Measurements from ENCODE around the gene UBE2E3. TPM values are rescaled to one million over a fixed set of nuclear protein-coding genes. Genes with fewer than 3 reads are reported as not detected.

The UBE2E3 gene
- total and polyA plus RNA-seq, 2 experiments from 2014 or later: 111 to 112 TPM

DNA sequence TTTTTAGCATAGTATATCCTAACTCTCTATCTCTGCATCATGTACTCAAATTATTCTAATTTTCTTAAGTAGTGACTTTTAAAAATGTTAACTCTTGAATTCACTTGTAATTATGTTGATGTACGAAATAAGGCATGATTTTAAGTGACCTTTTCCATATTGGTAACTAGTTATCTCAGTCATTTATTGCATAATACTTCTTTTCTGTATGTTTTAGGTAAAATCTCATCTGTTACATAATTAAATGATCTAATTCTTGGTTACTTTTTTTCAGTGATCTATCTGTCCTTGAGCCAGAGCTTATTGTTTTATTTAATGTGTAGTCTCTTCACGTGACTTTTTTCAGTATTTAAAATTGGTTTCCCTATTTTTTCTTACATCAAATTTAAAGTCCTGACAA is 4.8 kb upstream of the UBE2E3 start:
- Histone ChIP-seq H3K4me2 (no peak overlapping the region), H3K27me3 (ENCODE audit: insufficient read depth) (no peaks in the 10 kb centered on the region), H3K36me3 (ENCODE audit: insufficient read depth) (no peaks in the 10 kb centered on the region), H2AFZ (no peak overlapping the region), H4K20me1 (replicated peaks; ENCODE audit: insufficient read depth) (no peaks in the 10 kb centered on the region), H3K4me1 (ENCODE audit: insufficient read depth) (peaks cover 22% of the 10 kb centered on the region), H3F3A (replicated peaks; ENCODE audit: low read depth) (no peaks in the 10 kb centered on the region), H3K27ac (ENCODE audit: low read depth) (no peak overlapping the region), H3K4me3 (no peak overlapping the region), H3K79me2 (replicated peaks; ENCODE audit: insufficient read depth) (no peaks in the 10 kb centered on the region), H3K9me2 (ENCODE audit: insufficient read depth) (no peaks in the 10 kb centered on the region)
- peak overlapping the region; percentile 63 for H3K27ac Mint-ChIP-seq
- H3K27me3 Mint-ChIP-seq (ENCODE audit: insufficient read depth, low read depth, poor library complexity): peaks cover 3% of the 10 kb centered on the region
- no peaks in the 10 kb centered on the region for H3K9me3 Mint-ChIP-seq
- H3K4me1 Mint-ChIP-seq: peaks cover 18% of the 10 kb centered on the region
- H3K4me3 Mint-ChIP-seq: no peak overlapping the region
- no peak for ATAC-seq
- no peaks in the 10 kb centered on the region for H3K36me3 Mint-ChIP-seq (ENCODE audit: low read depth)
- TF ChIP-seq NANOG (IDR thresholded peaks at IDR 0.05; ENCODE audit: borderline replicate concordance): 0 out of 2 replicates have a peak, but pooled peaks have one; percentile 34
- no peak for TF ChIP-seq ZNF331 (CRISPR knock-in tag; IDR thresholded peaks at IDR 0.05; ENCODE audit: low read depth)
- no peak for DNase-seq (ENCODE audit: low spot score)

DNA sequence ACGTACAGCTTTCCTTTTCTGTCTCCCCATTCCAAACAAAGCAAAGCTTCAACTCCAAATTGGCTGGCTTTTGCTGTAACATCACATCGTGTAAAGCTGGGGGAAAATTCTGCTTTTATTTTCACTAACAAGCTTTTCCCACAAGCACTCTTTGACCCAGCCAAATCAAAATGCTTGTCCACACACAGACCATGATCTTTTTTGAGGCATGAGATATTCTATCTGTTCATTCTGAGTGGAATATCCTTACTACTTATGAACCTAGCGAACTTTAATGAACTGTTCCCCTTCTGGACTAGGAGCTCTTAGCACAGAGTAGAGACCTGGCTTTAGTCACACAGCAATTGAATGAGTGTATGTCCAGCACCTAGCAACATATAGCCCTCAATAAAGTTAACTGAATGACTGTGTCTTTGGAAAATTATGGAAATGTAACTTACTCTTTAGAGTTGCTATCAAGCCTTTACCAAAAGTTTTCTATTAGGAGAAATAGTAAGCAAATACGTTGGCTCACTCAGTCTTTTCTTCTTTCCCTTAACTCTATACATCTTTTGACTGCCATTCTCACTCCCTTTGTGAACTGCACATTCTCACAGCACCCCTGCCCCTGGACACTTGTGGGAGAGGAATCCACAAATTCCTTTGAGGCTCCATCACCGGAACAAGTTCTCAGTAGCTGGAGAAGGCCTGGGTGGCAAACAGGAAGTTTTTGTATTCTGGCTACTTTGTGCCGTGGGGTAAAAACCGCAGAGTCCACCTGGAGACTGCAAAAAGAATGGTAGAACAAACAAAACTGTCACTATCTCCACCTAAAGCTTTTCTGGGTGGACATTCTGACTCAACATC is 1.3 kb upstream of the UBE2E3 start:
- TF ChIP-seq JUNB (IDR thresholded peaks at IDR 0.05; ENCODE audit: unreplicated experiment): no peak
- TF ChIP-seq POLR2AphosphoS5 (IDR thresholded peaks at IDR 0.05; ENCODE audit: low read depth): no peak
- TF ChIP-seq, protein P1, sequence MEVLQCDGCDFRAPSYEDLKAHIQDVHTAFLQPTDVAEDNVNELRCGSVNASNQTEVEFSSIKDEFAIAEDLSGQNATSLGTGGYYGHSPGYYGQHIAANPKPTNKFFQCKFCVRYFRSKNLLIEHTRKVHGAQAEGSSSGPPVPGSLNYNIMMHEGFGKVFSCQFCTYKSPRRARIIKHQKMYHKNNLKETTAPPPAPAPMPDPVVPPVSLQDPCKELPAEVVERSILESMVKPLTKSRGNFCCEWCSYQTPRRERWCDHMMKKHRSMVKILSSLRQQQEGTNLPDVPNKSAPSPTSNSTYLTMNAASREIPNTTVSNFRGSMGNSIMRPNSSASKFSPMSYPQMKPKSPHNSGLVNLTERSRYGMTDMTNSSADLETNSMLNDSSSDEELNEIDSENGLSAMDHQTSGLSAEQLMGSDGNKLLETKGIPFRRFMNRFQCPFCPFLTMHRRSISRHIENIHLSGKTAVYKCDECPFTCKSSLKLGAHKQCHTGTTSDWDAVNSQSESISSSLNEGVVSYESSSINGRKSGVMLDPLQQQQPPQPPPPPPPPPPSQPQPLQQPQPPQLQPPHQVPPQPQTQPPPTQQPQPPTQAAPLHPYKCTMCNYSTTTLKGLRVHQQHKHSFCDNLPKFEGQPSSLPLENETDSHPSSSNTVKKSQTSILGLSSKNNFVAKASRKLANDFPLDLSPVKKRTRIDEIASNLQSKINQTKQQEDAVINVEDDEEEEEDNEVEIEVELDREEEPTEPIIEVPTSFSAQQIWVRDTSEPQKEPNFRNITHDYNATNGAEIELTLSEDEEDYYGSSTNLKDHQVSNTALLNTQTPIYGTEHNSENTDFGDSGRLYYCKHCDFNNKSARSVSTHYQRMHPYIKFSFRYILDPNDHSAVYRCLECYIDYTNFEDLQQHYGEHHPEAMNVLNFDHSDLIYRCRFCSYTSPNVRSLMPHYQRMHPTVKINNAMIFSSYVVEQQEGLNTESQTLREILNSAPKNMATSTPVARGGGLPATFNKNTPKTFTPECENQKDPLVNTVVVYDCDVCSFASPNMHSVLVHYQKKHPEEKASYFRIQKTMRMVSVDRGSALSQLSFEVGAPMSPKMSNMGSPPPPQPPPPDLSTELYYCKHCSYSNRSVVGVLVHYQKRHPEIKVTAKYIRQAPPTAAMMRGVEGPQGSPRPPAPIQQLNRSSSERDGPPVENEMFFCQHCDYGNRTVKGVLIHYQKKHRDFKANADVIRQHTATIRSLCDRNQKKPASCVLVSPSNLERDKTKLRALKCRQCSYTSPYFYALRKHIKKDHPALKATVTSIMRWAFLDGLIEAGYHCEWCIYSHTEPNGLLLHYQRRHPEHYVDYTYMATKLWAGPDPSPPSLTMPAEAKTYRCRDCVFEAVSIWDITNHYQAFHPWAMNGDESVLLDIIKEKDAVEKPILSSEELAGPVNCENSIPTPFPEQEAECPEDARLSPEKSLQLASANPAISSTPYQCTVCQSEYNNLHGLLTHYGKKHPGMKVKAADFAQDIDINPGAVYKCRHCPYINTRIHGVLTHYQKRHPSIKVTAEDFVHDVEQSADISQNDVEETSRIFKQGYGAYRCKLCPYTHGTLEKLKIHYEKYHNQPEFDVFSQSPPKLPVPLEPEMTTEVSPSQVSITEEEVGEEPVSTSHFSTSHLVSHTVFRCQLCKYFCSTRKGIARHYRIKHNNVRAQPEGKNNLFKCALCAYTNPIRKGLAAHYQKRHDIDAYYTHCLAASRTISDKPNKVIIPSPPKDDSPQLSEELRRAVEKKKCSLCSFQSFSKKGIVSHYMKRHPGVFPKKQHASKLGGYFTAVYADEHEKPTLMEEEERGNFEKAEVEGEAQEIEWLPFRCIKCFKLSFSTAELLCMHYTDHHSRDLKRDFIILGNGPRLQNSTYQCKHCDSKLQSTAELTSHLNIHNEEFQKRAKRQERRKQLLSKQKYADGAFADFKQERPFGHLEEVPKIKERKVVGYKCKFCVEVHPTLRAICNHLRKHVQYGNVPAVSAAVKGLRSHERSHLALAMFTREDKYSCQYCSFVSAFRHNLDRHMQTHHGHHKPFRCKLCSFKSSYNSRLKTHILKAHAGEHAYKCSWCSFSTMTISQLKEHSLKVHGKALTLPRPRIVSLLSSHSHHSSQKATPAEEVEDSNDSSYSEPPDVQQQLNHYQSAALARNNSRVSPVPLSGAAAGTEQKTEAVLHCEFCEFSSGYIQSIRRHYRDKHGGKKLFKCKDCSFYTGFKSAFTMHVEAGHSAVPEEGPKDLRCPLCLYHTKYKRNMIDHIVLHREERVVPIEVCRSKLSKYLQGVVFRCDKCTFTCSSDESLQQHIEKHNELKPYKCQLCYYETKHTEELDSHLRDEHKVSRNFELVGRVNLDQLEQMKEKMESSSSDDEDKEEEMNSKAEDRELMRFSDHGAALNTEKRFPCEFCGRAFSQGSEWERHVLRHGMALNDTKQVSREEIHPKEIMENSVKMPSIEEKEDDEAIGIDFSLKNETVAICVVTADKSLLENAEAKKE (CRISPR knock-in tag; IDR thresholded peaks at IDR 0.05): no peak
- no peak for TF ChIP-seq EZH2phosphoT487 (IDR thresholded peaks at IDR 0.05; ENCODE audit: unreplicated experiment)
- no peak for TF ChIP-seq ZNF114 (CRISPR knock-in tag; IDR thresholded peaks at IDR 0.05)
- no peak for TF ChIP-seq STAT1 (IDR thresholded peaks at IDR 0.05; ENCODE audit: unreplicated experiment)
- TF ChIP-seq ZNF331 (CRISPR knock-in tag; IDR thresholded peaks at IDR 0.05; ENCODE audit: low read depth): no peak
- TF ChIP-seq, protein P2, sequence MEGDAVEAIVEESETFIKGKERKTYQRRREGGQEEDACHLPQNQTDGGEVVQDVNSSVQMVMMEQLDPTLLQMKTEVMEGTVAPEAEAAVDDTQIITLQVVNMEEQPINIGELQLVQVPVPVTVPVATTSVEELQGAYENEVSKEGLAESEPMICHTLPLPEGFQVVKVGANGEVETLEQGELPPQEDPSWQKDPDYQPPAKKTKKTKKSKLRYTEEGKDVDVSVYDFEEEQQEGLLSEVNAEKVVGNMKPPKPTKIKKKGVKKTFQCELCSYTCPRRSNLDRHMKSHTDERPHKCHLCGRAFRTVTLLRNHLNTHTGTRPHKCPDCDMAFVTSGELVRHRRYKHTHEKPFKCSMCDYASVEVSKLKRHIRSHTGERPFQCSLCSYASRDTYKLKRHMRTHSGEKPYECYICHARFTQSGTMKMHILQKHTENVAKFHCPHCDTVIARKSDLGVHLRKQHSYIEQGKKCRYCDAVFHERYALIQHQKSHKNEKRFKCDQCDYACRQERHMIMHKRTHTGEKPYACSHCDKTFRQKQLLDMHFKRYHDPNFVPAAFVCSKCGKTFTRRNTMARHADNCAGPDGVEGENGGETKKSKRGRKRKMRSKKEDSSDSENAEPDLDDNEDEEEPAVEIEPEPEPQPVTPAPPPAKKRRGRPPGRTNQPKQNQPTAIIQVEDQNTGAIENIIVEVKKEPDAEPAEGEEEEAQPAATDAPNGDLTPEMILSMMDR (conservative IDR thresholded peaks at IDR 0.05; ENCODE audit: low read depth in 2 of 2): no peak
- H2AFZ ChIP-seq: 0 out of 2 replicates have a peak overlapping the region, but pooled peaks have one; percentile 48
- peaks cover 23% of the 10 kb centered on the region for H3K79me2 ChIP-seq (replicated peaks; ENCODE audit: insufficient read depth)
- Mint-ChIP-seq H3K4me3 (peak overlapping the region; percentile 70), H3K9me3 (peaks cover 3% of the 10 kb centered on the region; the same call in 1 of the 3 replicates), H3K4me1 (peaks cover 41% of the 10 kb centered on the region), H3K27me3 (ENCODE audit: insufficient read depth, low read depth, poor library complexity) (peaks cover 7% of the 10 kb centered on the region), H3K36me3 (ENCODE audit: low read depth) (peaks cover 20% of the 10 kb centered on the region), H3K27ac (peak overlapping the region; percentile 62; the same call in 1 of the 2 replicates)
- peak overlapping the region; percentile 74 for H3K4me2 ChIP-seq
- DNase-seq (ENCODE audit: low spot score) (peak; percentile 4), ATAC-seq (no peak)
- H3K27ac ChIP-seq (ENCODE audit: low read depth): no peak overlapping the region
- peaks cover 44% of the 10 kb centered on the region for H3K4me1 ChIP-seq (ENCODE audit: insufficient read depth)
- no peaks in the 10 kb centered on the region for H3F3A ChIP-seq (replicated peaks; ENCODE audit: low read depth)
- peak overlapping the region; percentile 55 for H3K4me3 ChIP-seq
- no peaks in the 10 kb centered on the region for H3K27me3 ChIP-seq (ENCODE audit: insufficient read depth)
- H3K9me2 ChIP-seq (ENCODE audit: insufficient read depth): no peaks in the 10 kb centered on the region
- no peaks in the 10 kb centered on the region for H4K20me1 ChIP-seq (replicated peaks; ENCODE audit: insufficient read depth)
- H3K36me3 ChIP-seq (ENCODE audit: insufficient read depth): no peaks in the 10 kb centered on the region; the same call in 1 of the 2 replicates

Measured in GM23338 (cell line).